ENCODE data around the gene WDR26. TPM values are rescaled to one million over a fixed set of nuclear protein-coding genes. Genes with fewer than 3 reads are reported as not detected.
"Not testable (repeated sequence)": the region's sequence is repeated elsewhere in the genome, so short reads cannot be mapped to it uniquely, and the experiment has no call there.

Gene WDR26
- total RNA-seq, 1 experiment from 2014 or later: 18.4 TPM

DNA sequence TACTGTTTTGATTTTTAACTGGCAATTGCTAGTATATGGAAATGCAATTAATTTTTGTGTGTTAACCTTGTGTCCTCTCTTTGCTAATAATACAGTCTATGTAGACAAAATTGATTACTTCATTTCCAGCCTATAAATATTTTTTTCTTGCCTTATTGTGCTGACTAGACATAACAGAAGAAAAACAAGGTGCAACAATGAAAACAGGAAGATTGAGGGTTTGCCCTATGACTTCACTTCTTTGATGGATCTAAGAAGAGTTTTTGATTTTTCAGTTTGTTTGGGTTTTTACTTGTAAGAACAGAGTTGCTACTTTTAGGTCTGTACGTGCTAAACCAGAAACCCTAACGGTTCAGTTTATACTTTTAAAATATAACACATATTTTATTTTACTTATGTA, 86.5 kb downstream of the WDR26 start:
- no peak for DNase-seq (ENCODE audit: low spot score)

DNA sequence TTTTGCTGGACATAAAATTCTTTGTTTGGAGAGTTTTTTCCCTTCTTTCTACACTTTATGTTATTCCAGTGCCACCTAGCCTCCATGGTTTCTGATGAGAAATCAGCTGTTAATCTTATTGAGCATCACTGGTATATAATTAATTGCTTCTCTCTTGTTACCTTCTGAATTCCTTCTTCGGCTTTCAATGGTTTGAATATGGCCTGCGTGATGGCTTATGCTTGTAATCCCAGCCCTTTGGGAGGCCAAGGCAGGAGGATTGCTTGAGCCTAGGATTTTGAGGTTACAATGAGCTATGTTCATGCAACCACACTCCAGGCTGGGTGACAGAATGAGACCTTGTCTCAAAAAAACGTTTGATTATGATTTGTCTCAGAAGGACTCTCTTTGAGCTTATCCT, 90.9 kb downstream of the WDR26 start:
- no peak for DNase-seq (ENCODE audit: low spot score)

DNA sequence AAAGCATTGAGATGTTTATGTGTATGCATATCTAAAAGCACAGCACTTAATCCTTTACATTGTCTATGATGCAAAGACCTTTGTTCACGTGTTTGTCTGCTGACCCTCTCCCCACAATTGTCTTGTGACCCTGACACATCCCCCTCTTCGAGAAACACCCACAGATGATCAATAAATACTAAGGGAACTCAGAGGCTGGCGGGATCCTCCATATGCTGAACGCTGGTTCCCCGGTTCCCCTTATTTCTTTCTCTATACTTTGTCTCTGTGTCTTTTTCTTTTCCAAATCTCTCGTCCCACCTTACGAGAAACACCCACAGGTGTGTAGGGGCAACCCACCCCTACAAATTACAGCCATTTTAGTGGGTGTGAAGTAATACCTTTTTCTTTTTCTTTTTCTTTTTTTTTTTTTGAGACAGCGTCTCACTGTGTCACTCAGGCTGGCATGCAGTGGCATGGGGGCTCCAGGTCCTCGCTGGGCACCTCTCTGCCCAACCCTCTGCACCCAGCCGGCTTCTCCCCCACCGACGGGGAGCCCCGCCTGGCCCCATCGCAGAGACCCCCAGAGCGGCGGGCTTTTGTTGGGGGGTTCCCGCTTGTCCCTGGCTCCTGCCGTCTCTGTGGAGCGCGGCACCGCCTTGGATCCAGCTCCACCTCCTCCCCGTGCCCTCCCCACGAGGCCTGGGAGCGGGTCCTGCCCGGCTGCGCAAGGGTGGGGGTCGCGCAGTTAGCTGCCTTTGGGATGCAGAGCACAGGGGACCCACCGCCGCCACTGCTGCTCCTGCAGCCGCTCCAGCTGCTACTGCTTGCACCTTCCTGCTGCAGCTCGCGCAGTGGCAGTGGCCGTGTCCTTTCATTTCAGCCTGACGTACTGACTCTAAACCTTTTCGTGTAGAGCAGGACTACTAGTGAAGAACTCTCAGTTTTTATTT, 93.9 kb downstream of the WDR26 start:
- DNase-seq (ENCODE audit: low spot score): not testable (repeated sequence)

DNA sequence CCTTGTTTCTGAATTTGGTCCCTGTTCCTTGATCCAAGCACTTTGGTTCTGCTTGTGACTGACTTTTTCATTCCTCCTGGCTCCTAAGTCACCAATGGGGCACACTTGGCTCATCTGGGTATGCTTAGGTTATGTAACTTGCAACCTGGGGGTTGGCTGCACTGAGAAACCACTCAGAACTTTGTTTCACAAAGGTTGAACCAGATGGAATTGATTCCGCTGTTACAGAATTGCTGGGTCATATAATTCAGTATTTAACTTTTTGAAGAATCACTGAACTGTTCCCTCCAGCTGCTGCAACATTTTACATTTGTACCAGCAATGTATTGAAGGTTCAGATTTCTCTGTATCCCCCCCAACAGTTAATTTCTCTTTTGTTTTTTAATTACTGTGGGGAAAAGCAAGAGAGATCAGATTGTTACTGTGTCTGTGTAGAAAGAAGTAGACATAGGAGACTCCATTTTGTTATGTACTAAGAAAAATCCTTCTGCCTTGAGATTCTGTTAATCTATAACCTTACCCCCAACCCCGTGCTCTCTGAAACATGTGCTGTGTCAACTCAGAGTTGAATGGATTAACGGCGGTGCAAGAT, 95.1 kb downstream of the WDR26 start:
- DNase-seq (ENCODE audit: low spot score): no peak

DNA sequence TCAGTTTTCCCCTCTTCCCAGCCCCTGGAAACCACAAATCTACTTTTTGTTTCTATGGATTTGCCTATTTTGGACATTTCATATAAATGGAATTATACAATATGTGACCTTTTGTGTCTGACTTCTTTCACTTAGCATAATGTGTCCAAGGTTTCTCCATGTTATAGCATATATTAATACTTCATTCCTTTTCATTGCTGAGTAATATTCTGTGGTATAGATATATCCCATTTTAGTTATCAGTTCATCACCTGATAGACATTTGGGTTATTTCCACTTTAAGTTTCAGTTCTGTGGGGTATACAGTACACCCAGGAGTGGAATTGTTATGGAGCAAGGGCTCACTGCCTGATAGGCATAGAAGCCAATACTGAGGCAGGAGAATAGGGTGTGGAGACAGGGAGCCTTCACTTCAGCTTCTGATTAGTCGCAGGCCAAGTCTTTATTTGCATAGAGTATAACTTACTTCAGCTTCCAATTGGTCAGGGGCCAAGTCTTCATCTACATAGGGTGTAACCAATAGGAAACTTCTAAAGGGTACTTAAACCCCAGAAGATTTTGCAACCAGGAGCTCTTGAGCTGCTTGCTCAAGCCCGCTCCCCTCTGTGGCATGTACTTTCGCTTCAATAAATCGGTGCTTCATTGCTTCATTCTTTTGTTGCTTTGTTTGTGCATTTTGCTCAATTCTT, 96.3 kb downstream of the WDR26 start:
- no peak for DNase-seq (ENCODE audit: low spot score)

Other genes starting within 250 kb of the WDR26 start
- gene NVL, start 104.6 kb downstream of the WDR26 start, total RNA-seq (2014; rRNA removed; shearing (Covaris generic)): 14.7 and 17.9 TPM in 2 replicates
- gene CNIH4, start 77.9 kb downstream of the WDR26 start, total RNA-seq (2014; rRNA removed; shearing (Covaris generic)): 66.2 and 72.3 TPM in 2 replicates
- gene CNIH3, start 181.5 kb upstream of the WDR26 start, total RNA-seq (2014; rRNA removed; shearing (Covaris generic)): 0.41 and 2.5 TPM in 2 replicates